Suppressor macrophage (primary cell): ENCODE results near the gene ZNG1F.
"Not testable (repeated sequence)": the region's sequence is repeated elsewhere in the genome, so short reads cannot be mapped to it uniquely, and the experiment has no call there.

Experiments used
- DNase-seq, 4 experiments: peaks; one replicate each; pipeline ENCODE4 v3.0.0-alpha.2; 2020 to 2022

Gene ZNG1F

DNA sequence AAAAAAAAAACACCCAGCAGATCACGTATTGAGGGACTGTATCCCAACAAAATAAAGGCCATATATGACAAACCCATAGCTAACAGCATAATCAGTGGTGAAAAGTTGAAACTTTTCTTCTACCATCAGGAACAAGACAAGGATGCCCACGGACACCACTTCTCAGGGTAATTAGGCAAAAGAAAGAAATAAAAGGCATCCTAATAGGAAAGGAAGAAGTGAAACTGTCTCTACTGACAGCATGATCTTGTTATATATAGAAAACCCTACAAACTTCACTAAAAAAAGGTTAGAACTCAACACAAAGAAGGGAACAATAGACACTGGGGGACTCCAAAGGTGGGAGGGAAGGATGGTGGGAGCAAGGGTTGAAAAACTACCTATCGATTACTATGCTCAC lies 102.9 kb downstream of the ZNG1F start:
- peak in 1 of 4 experiments; percentile 10 for DNase-seq

DNA sequence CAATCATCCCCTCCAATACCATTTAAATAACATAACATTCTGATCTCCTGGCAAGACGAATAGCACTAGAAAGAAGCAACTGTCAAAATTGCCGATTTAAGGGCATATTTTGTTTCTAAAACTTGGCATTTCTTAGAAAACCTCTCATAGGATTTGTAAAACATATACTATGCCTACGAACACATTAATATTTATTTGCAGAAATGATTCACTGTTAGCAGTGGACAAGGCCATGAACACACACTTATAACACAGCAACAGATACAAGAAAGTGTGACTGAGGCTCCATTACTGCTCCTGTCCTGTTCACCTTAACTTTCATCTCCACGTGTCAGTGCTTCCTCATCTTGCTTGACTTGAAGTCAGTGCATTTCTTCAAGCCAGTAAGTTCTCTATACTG lies 106.8 kb downstream of the ZNG1F start:
- not testable (repeated sequence) for DNase-seq
